AG08396 (cell line): Measurements from ENCODE around the gene GPN2.
A peak's percentile ranks its signal among the peaks of the same experiment; 100 is the strongest.
"Not testable (repeated sequence)": the region's sequence is repeated elsewhere in the genome, so short reads cannot be mapped to it uniquely, and the experiment has no call there.

Experiments used
- DNase-seq: peaks from one replicate; pipeline ENCODE4 v3.0.0; 2012; ENCODE audit warnings: low spot score, mixed read lengths

Gene GPN2

DNA sequence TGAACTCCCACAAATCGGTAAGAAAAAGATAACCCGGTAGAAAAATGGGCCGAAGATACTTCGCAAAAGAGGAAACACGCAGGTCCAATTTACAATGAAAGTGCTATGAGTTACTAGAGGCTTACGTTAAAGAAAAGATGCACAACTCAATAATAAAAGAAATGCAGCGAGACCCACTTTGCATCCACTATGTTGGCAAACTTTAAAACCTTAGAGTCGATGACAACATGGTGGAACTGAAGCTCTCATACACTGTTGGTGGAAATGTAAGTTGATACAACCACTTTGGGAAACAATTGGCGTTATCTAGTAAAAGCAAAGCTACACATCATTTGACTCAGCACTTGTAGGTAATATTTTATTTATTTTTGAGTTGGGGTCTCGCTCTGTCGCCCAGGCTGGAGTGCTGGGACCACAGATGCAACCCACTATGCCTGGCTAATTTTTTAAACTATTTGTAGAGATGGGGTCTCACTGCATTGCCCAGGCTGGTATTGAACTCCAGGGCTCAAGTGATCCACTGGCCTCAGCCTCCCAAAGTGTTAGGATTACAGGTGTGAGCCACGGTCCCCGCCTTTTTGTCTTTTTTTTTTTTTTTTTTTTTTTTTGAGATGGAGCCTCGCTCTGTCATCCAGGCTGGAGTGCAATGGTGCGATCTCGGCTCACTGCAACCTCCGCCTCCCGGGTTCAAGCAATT lies 10.9 kb upstream of the GPN2 start:
- DNase-seq = no peak

DNA sequence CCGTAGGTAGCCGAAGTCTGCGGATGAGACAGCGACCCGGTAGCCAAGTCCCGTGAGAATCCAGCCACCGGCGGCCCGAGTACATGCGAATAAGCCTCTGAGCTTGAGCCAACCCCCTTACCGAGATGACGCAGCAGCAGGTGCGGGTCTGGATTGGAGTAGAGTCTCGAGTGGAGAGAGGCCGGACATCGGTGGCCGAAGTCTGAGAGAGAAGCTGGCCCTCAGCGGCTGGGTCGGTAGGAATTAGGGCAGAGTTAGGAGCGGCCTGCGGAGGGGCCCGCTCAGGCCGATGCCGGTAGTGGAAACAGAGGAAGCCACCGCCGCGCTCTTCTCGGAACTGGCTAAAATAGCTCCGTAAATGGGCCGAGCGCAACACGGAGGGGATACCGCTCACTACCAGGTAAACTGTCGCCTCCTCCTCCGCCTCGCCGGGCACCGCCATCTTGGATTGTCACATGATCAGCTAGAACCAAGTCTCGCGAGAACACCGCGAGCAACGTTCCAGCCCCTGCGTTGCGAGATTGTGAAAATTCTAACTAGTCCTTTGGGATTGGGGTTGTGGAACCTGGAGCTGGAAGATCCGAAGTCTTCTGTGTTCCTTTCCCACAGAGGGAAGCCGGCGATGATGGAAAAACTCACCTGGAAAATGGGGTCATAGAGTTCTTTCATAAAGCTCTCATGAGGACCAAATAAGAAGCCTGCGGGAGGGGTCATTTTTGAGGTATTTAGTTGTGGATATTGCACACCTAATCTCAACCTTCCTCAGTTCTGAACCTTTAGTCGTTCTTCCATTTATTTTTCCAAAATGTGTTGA lies 10.1 kb upstream of the GPN2 start, which contains the start of gene GPATCH3:
Gene GPATCH3 (minus strand): TSS at position 467 of the 814 bp plus-strand sequence. CDS start 25 bp downstream, at position 442.
- peak; percentile 90 for DNase-seq

DNA sequence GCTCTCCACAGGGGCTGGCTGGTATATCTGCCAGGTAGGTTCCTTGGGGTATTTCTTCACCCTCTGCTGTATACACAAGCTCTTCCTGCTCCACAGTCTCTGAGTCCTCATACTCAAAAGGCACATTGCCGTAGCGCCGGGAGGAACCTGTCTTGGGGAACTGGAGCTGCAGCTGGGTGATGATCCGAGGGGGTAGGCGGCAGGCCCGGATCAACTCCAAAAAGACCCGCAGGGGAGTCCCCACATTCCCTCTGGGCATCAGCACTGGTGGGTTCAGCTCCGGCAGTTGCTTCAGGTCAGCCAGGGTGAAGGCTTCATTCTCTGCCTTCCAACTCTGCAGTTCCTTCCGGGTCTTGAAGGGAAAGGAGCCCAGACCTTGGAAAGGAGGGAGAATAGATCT lies 7.3 kb upstream of the GPN2 start:
- DNase-seq = no peak

DNA sequence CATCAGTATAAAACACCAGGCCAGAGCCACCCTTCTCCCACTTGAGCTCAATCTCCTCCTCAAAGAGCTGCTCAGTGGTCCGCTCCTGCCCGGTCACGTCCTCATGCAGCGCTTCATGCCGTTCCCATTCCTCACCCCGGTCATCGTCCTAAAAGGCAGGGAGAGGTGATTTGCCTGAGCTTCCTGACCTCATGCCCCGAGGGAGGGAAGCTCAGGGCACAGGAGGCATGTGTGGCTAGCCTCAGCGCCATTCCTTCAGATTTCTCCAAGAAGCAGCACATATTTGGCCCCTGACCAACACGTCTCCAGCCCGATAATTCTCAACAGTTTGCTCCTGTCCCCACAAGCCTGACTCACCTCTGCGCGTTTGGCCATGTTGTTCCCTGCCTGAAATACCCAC lies 4.2 kb upstream of the GPN2 start:
- DNase-seq = no peak

DNA sequence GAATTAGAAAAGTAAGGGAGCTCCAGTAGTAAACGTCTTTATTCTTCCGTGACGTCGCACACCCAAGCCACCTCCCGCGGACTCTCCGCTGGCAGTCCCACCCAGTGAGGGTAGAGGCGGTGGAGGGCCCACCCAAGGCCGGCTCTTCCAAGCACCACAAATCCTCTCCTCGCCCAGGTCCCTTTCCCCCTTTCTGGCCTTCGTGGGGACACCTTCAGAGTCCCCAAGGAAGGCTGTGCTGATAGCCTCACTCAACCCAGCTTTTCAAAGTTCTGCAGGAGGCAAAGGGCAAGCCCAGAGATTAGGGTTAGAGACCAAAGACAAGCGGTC lies 349 bp upstream of the GPN2 start:
- no peak for DNase-seq

DNA sequence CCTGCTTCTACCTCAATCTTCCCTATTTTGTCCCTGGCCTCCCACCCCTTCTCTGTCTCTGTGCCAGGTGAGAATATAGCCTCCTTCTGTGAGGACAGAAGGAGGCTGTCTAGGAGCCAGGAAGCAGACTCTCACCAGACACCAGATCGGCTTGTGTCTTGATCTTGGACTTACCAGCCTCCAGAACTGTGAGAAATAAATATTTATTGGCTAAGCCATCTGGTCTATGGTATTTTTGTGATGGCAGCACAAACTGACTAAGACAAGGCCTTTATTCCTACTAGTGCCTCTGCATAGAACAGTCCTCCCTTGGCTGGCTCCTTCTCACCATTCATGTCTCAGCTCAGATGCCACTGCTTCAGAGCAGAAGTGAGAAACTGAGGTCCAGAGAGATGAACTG lies 1.9 kb downstream of the GPN2 start:
- no peak for DNase-seq

DNA sequence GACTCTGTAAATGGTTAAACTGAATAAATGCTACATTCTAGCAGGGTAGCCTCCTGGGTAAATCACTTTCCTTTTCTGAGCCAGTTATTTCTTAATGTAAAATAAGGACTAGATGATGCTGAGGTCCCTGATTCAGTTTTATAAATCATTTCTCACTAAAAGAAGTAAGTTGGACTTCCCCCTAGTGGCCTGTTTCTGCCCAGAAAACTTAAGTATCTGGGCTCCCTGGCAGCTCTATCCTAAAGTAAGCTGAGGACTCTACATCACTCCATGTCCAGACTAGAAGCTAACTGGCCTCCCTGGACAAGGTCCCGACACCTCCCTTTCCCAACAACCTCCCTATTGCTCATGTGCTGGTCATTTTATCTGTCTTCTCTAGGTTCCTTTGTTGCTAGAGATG lies 3.0 kb downstream of the GPN2 start:
- DNase-seq = peak; percentile 42

DNA sequence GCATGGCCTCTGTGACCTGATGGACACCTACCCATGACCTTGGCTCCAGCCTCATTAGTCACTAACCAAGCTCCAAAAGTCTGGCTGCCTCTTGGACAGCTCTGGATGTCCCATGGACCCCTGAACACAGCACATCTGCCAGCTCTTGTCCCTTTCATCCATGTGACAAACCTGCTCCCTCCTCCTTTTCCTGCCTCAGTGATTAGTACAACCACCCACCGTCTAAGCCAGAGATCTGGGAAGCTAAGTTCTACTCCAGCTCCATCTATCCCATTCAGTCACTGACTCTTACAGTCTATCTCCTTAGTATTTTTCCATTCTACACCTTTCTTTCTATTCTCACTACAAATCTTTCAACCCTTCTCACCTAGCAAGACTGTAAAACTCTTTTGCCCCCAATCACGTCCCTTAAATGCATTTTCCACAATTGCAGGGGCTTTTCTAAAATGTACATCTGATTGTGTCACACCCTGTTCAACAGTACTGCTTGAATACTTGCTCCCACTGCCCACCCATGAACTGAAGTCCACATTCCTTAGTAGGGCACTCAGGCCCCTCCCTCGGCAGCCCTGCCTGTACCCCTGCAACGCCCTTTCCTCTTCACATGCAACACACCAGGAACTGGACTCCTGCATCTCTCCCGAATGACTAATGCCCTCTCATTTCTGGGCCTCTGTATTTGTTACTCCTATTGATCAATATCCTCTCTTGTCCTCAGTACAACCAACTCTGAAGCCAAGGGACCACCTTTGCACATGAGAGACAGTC lies 7.2 kb downstream of the GPN2 start:
- no peak for DNase-seq

DNA sequence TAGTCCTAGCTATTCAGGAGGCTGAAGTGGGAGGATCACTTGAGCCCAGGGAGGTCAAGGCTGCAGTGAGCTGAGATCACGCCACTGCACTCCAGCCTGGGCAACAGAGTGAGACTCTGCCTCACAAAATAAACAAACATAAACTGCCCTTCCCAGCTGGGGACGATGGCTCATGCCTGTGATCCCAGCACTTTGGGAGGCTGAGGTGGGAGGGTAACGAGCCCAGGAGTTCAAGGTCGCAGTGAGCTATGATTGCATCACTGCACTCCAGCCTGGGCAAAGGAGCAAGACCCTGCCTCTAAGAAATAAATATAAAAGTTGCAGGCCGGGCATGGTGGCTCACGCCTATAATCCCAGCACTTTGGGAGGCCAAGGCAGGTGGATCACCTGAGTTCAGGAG lies 8.5 kb downstream of the GPN2 start:
- not testable (repeated sequence) for DNase-seq

DNA sequence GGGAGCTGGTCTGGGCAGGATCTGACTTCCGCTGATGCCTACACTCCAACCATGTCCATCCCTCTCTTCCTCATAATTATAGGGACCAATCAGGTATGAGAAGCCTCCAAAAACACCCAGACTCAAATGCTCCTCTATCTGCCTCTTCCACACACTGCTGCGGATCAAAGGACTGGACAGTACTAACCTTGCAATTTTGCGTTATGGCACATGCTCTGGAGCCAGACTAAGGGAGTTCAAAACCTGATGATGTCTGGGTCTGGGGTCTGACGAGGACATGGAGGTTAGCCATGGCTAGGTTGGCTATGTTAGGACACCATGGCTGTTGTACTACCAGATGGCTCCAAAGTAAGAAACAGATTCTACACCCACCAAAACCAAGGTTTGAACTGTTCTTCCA lies 10.3 kb downstream of the GPN2 start:
- DNase-seq = no peak

DNA sequence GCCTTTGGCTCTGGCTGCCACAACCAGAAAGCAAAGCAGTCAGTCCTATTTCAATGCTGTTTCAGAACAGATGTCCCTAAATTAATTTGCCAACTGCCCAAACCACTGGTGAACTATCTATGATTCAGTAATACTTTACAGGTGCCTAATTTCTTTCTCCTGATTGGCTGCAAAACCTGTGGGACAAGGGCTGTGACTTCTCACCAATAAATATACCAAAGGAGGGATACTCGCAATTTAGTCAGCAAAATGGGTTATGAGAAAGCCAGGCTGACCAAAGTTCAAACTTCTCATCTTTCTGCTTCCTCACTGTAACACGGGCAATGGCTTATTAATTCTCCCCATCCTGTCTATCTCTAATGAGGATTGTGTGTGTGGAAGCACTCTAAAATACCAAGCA lies 12.8 kb downstream of the GPN2 start:
- DNase-seq = no peak

DNA sequence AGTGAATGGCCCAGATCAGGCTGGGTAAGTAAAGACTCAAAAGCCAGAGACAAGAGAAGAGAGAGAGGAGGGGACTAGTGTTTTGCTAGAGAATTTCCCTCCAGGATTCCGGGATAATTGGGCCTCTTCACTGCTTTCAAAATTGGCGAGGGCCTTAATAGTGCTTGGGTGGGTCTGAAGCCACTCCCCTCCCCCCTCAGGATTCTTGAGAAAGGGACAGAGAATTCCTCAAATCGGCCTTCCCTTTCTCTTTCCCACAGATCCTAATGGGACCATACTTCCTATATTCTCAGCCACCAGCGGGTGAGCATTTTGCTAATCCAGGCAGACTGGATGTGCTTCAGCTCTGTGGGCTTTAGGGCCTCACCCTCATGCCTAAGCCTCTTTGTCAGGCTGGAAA lies 15.2 kb downstream of the GPN2 start:
- DNase-seq = no peak

DNA sequence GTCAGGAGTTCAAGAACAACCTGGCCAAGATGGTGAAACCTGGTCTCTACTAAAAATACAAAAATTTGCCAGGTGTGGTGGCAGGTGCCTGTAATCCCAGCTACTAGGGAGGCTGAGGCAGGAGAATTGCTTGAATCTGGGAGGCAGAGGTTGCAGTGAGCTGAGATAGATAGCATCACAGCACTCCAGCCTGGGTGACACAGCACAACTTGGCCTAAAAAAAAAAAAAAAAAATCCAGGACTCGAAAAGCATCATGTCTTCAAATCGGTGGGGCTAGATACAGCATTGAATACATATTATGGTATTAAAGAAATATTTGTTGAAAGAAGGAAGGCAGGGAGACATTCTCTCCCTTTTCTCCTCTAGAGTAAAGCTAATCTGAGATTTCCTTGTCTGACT lies 17.0 kb downstream of the GPN2 start:
- not testable (repeated sequence) for DNase-seq

DNA sequence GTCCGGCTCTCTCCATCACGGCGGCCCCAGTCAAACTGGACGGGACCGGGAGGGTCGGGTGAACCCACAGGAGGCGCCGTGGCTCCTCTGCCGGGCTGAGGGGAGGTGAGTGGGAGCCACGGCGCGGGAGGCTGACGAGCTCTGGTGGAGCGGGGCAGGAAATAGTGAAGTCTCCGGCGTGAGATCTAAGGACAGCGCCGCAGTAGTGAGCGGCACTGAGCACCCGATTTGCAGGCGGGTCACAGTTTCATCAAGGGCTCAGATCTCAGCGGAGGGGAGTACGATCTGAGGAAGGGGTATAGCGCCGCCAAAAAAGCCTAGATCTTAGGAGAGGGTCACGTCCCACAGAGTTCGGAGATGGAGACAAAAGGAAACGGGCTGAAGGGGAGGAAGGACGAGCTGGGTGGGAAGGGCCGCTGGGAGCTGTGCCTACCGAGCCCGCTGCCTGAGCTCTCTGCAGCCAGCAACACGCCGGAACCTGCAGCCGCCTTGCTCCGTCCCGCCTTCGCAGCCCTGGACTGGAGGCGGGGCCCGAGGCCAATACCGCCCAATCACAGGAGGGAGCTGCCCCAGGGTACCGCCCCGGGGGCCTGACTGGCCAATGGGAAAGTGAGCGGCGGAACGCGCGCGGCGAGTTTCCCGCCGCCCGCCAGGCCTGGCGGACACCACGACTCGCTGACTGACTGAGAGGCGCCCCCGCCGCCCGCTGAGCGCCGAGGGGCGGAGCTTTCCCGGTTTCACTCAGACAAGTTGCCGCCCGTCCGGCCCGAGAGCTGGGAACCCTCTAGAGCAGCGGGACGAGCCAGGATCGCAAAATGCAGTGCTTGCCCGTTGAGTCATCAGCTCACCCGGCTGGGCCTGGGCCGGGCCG lies 25.2 kb downstream of the GPN2 start:
- peak; percentile 97 for DNase-seq

DNA sequence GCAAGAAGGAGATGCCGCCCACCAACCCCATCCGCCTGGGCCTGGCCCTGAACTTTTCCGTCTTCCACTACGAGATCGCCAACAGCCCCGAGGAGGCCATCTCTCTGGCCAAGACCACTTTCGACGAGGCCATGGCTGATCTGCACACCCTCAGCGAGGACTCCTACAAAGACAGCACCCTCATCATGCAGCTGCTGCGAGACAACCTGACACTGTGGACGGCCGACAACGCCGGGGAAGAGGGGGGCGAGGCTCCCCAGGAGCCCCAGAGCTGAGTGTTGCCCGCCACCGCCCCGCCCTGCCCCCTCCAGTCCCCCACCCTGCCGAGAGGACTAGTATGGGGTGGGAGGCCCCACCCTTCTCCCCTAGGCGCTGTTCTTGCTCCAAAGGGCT lies 26.4 kb downstream of the GPN2 start:
- DNase-seq = no peak

DNA sequence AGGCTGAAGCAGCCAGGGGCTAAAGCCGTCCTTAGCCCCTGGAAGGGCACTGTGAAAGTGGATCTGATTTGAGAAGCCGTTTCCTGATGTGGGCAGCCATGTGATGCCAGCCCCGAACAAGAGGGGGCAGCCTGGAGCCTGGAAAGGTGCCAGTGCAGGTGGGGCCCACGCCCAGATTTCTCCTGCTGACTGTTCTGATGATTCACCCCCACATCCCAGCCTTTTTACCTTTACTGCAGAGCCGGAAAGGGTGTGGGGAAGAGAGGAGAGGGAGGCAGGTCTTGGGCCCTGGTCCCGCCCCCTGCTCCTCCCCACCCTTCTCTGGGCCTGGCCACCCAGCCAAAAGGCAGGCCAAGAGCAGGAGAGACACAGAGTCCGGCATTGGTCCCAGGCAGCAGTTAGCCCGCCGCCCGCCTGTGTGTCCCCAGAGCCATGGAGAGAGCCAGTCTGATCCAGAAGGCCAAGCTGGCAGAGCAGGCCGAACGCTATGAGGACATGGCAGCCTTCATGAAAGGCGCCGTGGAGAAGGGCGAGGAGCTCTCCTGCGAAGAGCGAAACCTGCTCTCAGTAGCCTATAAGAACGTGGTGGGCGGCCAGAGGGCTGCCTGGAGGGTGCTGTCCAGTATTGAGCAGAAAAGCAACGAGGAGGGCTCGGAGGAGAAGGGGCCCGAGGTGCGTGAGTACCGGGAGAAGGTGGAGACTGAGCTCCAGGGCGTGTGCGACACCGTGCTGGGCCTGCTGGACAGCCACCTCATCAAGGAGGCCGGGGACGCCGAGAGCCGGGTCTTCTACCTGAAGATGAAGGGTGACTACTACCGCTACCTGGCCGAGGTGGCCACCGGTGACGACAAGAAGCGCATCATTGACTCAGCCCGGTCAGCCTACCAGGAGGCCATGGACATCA lies 27.1 kb downstream of the GPN2 start, which contains the start of gene SFN:
Gene SFN (plus strand): TSS at position 369 of the 904 bp plus-strand sequence. CDS start 64 bp downstream, at position 433.
- DNase-seq = no peak

DNA sequence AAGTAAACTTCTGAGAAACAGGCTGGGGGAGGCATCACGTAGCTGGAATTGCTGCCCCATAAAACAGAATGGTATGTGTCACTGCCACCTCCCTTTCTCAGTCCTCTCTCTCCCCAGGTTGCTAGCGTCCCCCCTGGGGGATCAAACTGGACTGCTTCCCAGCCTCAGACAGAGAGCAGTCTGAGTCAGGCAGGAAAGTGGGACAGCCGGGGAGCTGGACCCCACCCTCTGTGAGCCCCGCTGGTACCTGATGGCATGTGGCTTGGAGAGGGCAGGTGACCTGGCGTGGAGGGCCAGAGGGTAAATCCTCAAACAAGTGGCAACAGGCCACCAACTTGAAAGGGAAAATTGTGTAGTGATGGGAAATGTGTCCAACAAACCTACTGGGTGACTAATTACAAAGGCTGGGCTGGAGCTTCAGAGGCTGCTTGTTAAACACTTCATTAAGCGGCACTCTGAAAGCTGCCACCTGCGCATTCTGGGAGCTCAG lies 28.1 kb downstream of the GPN2 start:
- DNase-seq = no peak

DNA sequence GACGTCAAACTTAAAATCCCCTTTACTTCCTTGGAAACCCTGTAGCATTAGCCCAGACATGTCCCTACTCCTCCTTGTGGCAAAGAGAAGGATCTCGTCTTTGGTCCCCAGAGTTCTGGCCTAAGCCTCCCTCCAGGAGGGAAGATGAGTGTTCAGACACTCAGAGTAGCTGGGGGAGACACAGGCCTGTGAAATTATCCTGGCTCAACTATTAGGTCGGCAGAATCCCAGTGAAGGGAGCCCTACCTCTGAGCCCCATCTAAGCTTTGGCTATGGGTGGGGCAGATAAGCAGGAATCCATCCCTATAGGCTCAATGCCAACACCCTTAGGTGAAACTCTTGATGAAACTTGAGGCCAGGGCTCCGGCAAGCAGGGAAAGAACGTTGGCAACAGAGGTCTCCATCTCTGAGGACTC lies 28.8 kb downstream of the GPN2 start:
- DNase-seq = peak; percentile 56

DNA sequence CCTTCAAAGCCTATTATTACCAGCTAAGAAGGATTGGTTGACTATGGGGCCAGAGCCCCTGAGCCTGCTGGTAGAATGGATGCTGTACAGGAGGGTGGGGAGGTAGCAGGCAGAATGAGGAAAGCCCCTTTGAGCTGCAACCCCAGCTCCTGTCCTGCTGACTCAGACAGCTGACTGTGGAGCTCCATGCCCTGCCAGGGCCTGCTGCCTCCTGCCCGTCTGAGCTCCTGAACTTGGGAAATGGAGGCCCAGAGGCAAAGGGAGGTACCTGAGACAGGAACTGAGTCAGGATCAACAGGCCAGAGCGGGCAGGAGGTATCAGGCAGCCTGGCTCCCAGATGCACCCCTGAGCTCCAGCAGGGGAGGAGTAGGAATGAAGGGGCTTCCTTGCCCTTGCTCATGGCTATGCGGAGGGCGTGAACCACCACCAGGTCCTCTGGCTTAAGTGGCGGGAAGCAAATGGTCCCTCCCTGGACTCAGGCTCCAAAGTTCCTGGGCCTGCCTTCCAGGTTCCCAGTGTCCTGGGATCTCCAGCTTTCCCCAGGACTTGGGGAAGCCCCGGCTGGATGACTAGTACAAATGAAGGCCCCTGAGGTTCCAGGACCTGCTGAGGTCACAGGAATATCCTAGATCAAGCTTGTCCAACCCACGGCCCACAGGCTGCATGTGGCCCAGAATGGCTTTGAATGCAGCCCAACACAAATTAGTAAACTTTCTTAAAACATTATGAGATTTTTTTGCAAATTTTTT lies 31.0 kb downstream of the GPN2 start:
- no peak for DNase-seq

DNA sequence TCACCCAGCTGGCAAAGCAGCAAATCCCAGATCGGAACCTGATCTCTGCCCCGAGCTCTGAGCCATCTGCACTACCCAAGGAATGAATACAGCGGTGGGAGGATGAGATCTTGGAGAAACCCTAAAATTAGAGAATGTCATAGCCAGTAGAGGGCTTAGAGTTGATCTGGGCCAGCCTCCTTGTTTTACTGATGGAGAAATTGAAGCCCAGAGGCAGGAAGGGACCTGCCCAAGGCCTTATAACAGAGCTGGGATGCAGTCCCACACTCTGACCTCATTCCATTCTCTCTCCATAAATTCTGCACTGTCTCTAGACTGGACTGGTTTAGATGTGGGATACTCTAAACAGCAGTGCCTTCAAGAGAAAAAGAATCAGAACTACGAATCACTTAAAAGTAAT lies 31.9 kb downstream of the GPN2 start:
- DNase-seq = no peak
